ENCODE results near the gene DKK3. TPM values are rescaled to one million over a fixed set of nuclear protein-coding genes. Genes with fewer than 3 reads are reported as not detected.

Gene DKK3
- total and polyA plus RNA-seq, 2 experiments from 2014 or later: 16.8 to 31.1 TPM

DNA sequence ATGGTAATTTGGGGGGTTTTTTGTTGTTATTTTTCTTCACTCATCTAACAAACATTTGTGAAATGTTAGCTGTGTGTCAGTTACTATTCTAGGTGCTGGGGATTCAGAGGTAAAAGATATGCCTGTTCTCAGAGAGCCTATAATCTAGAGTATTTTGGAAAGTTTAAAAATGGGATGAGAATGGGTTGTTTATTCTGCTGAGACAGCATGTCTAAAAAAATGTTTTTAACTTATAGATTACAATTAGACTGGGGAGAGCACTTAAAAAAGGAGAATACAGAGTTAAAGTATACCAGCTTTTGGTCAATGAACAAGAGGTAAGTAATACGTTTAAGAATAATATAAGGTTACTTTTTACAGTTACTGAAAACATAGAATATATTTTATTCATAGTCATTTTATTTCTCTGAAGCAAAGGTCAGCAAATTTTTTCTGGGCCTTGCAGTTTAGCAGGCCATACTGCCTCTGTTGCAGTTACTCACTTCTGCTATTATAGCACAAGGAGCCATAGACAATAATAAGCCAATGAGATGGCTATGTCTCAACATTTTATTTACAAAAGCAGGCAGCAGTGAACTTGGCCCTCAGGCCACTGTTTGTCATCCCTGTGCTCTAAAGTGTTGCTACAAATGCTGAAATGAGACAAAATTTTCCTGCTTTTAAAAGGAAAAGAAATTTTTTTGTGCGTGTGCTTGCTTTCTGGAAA is 60.0 kb downstream of the DKK3 start (continued):
- TF ChIP-seq, protein P1, sequence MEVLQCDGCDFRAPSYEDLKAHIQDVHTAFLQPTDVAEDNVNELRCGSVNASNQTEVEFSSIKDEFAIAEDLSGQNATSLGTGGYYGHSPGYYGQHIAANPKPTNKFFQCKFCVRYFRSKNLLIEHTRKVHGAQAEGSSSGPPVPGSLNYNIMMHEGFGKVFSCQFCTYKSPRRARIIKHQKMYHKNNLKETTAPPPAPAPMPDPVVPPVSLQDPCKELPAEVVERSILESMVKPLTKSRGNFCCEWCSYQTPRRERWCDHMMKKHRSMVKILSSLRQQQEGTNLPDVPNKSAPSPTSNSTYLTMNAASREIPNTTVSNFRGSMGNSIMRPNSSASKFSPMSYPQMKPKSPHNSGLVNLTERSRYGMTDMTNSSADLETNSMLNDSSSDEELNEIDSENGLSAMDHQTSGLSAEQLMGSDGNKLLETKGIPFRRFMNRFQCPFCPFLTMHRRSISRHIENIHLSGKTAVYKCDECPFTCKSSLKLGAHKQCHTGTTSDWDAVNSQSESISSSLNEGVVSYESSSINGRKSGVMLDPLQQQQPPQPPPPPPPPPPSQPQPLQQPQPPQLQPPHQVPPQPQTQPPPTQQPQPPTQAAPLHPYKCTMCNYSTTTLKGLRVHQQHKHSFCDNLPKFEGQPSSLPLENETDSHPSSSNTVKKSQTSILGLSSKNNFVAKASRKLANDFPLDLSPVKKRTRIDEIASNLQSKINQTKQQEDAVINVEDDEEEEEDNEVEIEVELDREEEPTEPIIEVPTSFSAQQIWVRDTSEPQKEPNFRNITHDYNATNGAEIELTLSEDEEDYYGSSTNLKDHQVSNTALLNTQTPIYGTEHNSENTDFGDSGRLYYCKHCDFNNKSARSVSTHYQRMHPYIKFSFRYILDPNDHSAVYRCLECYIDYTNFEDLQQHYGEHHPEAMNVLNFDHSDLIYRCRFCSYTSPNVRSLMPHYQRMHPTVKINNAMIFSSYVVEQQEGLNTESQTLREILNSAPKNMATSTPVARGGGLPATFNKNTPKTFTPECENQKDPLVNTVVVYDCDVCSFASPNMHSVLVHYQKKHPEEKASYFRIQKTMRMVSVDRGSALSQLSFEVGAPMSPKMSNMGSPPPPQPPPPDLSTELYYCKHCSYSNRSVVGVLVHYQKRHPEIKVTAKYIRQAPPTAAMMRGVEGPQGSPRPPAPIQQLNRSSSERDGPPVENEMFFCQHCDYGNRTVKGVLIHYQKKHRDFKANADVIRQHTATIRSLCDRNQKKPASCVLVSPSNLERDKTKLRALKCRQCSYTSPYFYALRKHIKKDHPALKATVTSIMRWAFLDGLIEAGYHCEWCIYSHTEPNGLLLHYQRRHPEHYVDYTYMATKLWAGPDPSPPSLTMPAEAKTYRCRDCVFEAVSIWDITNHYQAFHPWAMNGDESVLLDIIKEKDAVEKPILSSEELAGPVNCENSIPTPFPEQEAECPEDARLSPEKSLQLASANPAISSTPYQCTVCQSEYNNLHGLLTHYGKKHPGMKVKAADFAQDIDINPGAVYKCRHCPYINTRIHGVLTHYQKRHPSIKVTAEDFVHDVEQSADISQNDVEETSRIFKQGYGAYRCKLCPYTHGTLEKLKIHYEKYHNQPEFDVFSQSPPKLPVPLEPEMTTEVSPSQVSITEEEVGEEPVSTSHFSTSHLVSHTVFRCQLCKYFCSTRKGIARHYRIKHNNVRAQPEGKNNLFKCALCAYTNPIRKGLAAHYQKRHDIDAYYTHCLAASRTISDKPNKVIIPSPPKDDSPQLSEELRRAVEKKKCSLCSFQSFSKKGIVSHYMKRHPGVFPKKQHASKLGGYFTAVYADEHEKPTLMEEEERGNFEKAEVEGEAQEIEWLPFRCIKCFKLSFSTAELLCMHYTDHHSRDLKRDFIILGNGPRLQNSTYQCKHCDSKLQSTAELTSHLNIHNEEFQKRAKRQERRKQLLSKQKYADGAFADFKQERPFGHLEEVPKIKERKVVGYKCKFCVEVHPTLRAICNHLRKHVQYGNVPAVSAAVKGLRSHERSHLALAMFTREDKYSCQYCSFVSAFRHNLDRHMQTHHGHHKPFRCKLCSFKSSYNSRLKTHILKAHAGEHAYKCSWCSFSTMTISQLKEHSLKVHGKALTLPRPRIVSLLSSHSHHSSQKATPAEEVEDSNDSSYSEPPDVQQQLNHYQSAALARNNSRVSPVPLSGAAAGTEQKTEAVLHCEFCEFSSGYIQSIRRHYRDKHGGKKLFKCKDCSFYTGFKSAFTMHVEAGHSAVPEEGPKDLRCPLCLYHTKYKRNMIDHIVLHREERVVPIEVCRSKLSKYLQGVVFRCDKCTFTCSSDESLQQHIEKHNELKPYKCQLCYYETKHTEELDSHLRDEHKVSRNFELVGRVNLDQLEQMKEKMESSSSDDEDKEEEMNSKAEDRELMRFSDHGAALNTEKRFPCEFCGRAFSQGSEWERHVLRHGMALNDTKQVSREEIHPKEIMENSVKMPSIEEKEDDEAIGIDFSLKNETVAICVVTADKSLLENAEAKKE (CRISPR knock-in tag; IDR thresholded peaks at IDR 0.05): no peak
- TF ChIP-seq CREB1 (CRISPR knock-in tag; IDR thresholded peaks at IDR 0.05; ENCODE audit: low read depth): no peak

DNA sequence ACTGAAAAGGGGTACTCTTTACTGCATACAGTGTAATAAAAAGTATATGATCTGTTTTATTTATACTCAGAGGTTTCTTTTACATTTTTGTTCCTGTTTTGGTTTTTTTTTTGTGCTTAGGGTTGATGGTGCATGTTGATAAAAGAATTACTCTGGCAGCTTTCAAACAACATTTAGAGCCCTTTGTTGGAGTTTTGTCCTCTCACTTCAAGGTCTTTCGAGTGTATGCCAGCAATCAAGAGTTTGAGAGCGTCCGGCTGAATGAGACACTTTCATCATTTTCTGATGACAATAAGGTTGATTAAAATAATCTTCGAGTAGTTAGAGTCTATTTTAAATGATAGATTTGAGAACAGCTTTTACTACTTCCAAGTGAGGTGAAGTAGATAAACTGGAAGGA is 60.6 kb downstream of the DKK3 start:
- Histone ChIP-seq H4K20me1 (replicated peaks; ENCODE audit: insufficient read depth) (no peaks in the 10 kb centered on the region), H3K27ac (ENCODE audit: low read depth) (no peak overlapping the region), H3K4me1 (ENCODE audit: insufficient read depth) (no peaks in the 10 kb centered on the region), H3K79me2 (replicated peaks; ENCODE audit: insufficient read depth) (no peaks in the 10 kb centered on the region), H3K4me2 (no peak overlapping the region), H3F3A (replicated peaks; ENCODE audit: low read depth) (no peaks in the 10 kb centered on the region), H3K27me3 (ENCODE audit: insufficient read depth) (no peaks in the 10 kb centered on the region), H2AFZ (no peak overlapping the region), H3K4me3 (no peak overlapping the region), H3K36me3 (ENCODE audit: insufficient read depth) (peaks cover 5% of the 10 kb centered on the region; the same call in 1 of the 2 replicates), H3K9me2 (ENCODE audit: insufficient read depth) (no peaks in the 10 kb centered on the region)
- Mint-ChIP-seq H3K36me3 (ENCODE audit: low read depth) (peaks cover 12% of the 10 kb centered on the region; the same call in 2 of the 3 replicates), H3K27me3 (ENCODE audit: insufficient read depth, low read depth, poor library complexity) (no peaks in the 10 kb centered on the region), H3K4me1 (no peaks in the 10 kb centered on the region), H3K4me3 (no peak overlapping the region), H3K9me3 (no peaks in the 10 kb centered on the region), H3K27ac (no peak overlapping the region)
- no peak for ATAC-seq
- DNase-seq (ENCODE audit: low spot score): no peak
- TF ChIP-seq, protein P2, sequence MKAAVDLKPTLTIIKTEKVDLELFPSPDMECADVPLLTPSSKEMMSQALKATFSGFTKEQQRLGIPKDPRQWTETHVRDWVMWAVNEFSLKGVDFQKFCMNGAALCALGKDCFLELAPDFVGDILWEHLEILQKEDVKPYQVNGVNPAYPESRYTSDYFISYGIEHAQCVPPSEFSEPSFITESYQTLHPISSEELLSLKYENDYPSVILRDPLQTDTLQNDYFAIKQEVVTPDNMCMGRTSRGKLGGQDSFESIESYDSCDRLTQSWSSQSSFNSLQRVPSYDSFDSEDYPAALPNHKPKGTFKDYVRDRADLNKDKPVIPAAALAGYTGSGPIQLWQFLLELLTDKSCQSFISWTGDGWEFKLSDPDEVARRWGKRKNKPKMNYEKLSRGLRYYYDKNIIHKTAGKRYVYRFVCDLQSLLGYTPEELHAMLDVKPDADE (IDR thresholded peaks at IDR 0.05): no peak
- TF ChIP-seq, protein P1 (CRISPR knock-in tag; IDR thresholded peaks at IDR 0.05): no peak
- TF ChIP-seq ZNF331 (CRISPR knock-in tag; IDR thresholded peaks at IDR 0.05; ENCODE audit: low read depth) (no peak), CREB1 (CRISPR knock-in tag; IDR thresholded peaks at IDR 0.05; ENCODE audit: low read depth) (no peak), NANOG (IDR thresholded peaks at IDR 0.05; ENCODE audit: borderline replicate concordance) (no peak), EZH2phosphoT487 (IDR thresholded peaks at IDR 0.05; ENCODE audit: unreplicated experiment) (no peak)
